Uterus (tissue), 2 donors: Measurements from ENCODE around the gene FBLN1.

Experiments
- CTCF ChIP-seq, 4 experiments: fragments of 200-600 bp in 2 of 4; fragments of 450-650 bp in 2 of 4; sonication (generic) in 2 of 4; IDR thresholded peaks; one replicate each; pipeline ENCODE4 v1.5.1; 2016 to 2019; ENCODE audit warnings: antibody characterized with exemption in 4 of 4, mild to moderate bottlenecking in 2 of 4, moderate library complexity in 1 of 4
- POLR2A ChIP-seq, 2 donors: fragments of 450-650 bp; IDR thresholded peaks; one replicate each; pipeline ENCODE4 v1.6.1; 2016; ENCODE audit warnings: antibody characterized with exemption in 2 of 2, mild to moderate bottlenecking in 1 of 2, moderate library complexity in 1 of 2

GRCh38 chr22:45585437-45585755 is 82.7 kb downstream of the FBLN1 start:
- no peak for TF ChIP-seq CTCF (IDR thresholded peaks at IDR 0.05)
- no peak for TF ChIP-seq POLR2A (IDR thresholded peaks at IDR 0.05)
